ENCODE measurements around the gene ZMYND15.

ZMYND15 gene

GRCh38 chr17:4715063-4715744, 24.4 kb upstream of the ZMYND15 start:
- no peak for DNase-seq (ENCODE audit: low read depth)

DNA sequence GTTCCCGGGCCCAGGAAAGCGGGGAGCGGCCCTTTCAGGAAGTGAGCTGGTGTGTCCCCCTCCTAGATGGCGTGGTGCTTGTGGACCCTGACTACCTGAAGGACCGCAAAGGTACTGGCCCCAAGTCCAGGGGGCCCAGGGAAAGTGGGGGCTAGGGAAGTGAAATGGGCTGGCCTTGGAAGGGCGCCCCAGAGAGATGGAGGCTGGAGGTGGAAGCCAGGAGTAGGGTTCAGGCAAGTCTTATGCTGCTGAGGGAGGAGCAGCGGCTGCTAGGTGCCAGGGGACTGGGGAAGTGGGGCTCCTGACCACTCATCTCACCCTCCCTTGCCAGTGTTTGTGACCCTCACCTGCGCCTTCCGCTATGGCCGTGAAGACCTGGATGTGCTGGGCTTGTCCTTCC, 23.6 kb upstream of the ZMYND15 start:
- no peak for DNase-seq (ENCODE audit: low read depth)

DNA sequence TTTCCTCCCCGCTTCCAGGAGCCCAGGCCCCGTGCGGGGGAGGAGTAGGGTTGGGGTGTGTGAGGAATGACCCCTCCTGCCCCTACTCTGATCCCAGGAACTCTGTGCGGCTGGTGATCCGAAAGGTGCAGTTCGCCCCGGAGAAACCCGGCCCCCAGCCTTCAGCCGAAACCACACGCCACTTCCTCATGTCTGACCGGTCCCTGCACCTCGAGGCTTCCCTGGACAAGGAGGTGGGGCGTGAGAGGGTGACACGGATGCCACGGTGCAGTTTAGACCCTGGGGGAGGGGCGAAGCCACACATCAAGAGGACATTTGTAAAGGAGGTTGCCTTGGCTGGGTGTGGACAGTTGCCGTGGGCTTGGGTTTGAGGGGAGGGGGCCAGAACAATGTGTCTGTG, 21.8 kb upstream of the ZMYND15 start:
- DNase-seq (ENCODE audit: low read depth), result no peak

GRCh38 chr17:4718276-4718675, 21.4 kb upstream of the ZMYND15 start:
- DNase-seq (ENCODE audit: low read depth), result no peak

GRCh38 chr17:4719146-4719545, 20.5 kb upstream of the ZMYND15 start:
- no peak for DNase-seq (ENCODE audit: low read depth)

- DNase-seq (ENCODE audit: low read depth), result no peak
Measured at GRCh38 chr17:4719684-4720221, 19.9 kb upstream of the ZMYND15 start.

- DNase-seq (ENCODE audit: low read depth), result no peak
Measured at GRCh38 chr17:4720787-4721186, 18.8 kb upstream of the ZMYND15 start.

GRCh38 chr17:4721203-4722135, 18.2 kb upstream of the ZMYND15 start:
- DNase-seq (ENCODE audit: low read depth), result no peak

- DNase-seq (ENCODE audit: low read depth), result no peak
Measured at GRCh38 chr17:4722678-4723240, 16.9 kb upstream of the ZMYND15 start.

- no peak for DNase-seq (ENCODE audit: low read depth)
Measured at GRCh38 chr17:4724650-4725049, 15.0 kb upstream of the ZMYND15 start.

DNA sequence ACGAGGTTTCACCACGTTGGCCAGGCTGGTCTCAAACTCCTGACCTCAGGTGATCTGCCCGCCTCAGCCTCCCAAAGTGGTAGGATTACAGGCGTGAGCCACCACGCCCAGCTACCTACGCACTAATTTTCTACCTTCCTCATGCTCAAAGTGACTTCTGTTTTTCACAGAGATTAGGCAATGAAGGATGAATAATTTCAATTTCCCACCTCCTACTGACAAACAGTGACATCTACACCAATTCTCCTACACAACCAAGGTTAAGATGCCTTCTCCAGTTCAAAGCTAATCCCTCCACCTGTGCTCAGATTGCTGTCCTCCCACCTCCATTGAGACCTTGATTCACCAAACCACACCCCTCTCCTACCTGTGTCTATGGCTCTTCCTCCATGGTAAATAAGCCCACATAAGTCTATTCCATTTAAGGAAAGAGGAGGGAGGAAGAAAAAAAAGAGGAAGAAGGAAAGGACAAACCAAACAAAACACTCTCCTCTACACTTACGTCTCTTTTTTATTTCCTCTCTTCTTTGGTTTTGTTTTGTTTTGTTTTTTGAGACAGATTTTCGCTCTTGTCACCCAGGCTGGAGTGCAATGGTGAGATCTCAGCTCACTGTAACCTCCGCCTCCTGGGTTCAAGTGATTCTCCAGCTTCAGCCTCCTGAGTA, 13.9 kb upstream of the ZMYND15 start:
- DNase-seq (ENCODE audit: low read depth), result no peak

DNA sequence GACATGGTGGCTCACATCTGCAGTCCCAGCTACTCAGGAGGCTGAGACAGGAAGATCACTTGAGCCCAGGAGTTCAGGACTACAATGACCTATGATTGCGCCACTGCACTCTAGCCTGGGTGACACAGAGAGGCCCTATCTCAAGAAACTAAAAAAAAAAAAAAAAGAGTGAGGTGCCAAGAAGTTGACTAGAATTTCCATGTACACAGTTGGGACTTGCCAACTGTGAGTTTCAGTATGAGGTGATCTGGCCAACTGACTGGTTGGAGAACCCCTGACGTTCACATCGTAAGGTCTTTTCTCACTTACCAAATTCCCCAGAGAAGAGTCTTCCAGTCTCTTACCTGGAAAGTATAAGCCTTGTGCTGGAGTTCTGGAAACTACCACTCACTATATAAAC, 11.5 kb upstream of the ZMYND15 start:
- DNase-seq (ENCODE audit: low read depth), result no peak

GRCh38 chr17:4733073-4733531, 6.5 kb upstream of the ZMYND15 start:
- DNase-seq (ENCODE audit: low read depth), result no peak

DNA sequence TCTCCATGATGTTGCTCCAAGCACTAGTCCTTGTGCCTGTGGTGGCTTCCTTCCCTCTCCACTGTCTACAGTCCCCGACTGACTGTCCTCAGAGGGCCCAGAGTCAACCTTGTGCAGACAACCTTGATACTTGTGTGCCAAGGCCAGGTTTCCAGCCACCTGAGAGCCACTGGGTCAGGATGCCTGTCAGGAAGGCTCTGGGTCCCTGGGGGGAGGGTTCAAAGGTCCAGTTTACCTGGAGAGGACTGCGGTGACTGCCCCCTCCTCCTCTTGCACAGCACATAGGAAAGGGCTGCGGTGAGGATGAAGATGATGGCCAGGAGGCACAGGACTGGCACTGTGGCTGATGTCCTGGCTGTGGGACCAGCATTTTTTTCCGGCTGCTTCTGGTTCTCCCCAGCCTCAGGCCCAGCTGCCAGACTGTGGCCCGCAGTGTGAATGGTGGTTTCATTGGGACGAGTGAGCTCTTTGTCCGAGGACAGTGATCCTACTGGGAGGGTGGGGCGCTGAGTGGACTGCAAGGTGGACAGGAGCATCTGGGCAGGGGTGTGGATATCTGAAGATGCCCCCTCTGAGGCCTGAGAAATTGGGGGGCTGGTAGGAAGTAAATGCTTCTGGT, 4.7 kb upstream of the ZMYND15 start:
- DNase-seq (ENCODE audit: low read depth), result no peak

DNA sequence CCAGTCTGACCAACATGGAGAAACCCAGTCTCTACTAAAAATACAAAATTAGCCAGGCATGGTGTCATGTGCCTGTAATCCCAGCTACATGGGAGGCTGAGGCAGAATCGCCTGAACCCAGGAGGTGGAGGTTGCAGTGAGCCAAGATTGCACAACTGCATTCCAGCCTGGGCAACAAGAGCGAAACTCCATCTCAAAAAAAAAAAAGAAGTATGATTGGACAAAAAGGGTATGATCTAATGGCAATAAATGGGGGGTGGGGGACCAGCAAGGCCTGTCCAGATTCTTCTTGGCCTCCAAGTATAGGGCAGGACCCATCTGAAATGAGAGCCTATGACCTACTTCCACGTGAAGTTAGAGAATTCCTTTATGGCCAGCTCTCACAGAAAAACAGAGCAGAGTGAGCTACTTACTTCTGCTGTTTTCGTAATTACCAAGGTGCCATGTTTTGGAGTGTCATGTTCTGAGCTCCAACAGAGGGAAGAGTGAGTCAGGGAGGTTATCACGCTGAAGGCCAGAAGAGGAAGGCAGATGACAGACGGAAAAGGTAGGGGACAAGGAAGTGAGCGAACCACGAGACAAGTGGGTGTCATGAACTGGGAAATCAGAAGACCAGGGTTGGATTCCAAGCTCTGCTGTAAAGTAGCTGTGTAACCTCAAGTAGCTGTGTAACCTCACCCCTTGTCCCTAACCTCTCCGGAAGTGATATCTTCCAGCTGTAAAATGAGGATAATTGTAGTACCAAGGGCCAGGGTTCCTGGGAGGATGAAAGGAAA, 3.6 kb upstream of the ZMYND15 start:
- no peak for DNase-seq (ENCODE audit: low read depth)

- DNase-seq (ENCODE audit: low read depth), result no peak
Measured at GRCh38 chr17:4738136-4739121, 1.2 kb upstream of the ZMYND15 start.

- no peak for DNase-seq (ENCODE audit: low read depth)
Measured at GRCh38 chr17:4740025-4740351, 355 bp downstream of the ZMYND15 start.

GRCh38 chr17:4740584-4740983, 951 bp downstream of the ZMYND15 start:
- no peak for DNase-seq (ENCODE audit: low read depth)

DNA sequence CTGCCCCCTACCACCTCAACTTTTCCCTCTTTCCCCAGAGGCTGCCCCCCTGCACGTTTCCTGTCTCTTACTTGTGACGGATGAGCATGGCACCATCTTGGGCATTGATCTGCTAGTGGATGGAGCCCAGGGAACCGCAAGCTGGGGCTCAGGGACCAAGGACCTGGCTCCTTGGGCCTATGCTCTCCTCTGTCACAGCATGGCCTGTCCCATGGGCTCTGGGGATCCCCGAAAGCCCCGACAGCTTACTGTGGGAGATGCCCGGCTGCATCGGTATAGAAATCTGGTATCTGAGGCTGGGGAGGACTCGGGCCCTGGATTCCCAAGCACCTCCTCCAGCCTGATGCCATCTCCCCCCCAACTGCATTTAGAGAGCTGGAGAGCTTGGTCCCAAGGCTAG, 1.9 kb downstream of the ZMYND15 start:
- DNase-seq (ENCODE audit: low read depth), result no peak

DNA sequence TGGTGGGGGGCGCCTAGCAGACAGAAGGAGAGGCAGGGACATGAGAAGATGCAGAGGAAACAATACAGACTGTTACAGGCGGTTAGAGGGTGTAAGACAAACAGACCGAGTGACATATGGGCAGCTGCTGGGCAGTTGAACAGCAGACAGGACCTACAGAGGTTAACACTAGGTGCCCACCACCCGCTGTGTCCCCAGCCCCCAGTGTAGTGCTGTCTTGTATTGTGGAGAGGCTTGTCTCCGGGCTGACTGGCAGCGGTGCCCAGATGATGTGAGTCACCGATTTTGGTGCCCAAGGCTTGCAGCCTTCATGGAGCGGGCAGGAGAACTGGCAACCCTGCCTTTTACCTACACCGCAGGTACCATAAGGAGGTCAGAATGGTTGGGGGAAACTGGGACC, 2.5 kb downstream of the ZMYND15 start:
- DNase-seq (ENCODE audit: low read depth), result no peak

Measured in T follicular helper cell (primary cell).